ENCODE measurements around the gene AMELX.

DNA sequence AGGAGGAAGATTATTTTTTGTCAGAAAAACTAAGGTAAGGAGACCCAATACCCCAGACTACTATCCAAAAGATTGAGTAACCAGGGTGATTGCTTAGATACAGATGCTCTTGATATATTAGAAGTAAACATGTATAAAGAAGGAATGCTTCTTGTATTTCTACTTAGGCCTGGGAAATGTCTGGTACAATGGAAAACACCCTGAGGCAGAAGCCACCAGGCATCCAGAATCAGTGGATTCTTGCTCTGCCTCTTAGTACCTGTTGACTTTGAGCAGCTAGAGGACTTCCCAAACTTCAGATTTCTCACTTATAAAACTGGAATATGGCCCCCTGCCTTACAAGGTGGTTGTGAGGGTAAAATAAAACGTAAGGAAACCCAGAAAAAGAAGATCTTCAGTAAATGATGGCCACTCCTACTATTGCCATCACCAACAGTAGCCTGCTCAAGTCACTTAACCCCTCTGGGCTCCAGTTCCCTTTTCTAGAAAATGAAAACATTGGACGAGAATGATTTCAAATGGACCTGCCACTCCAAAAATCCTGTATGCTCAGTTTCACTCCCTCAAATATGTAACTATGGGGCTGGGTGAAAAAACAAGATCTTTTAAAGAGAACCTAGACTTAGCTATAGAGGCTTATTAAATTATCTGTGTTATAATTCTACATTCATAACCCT lies 56.6 kb downstream of the AMELX start:
- TF ChIP-seq POLR2A (IDR thresholded peaks at IDR 0.05) (no peak), POLR2AphosphoS5 (IDR thresholded peaks at IDR 0.05) (no peak), EP300 (IDR thresholded peaks at IDR 0.05) (no peak)
- TF ChIP-seq, protein P1, sequence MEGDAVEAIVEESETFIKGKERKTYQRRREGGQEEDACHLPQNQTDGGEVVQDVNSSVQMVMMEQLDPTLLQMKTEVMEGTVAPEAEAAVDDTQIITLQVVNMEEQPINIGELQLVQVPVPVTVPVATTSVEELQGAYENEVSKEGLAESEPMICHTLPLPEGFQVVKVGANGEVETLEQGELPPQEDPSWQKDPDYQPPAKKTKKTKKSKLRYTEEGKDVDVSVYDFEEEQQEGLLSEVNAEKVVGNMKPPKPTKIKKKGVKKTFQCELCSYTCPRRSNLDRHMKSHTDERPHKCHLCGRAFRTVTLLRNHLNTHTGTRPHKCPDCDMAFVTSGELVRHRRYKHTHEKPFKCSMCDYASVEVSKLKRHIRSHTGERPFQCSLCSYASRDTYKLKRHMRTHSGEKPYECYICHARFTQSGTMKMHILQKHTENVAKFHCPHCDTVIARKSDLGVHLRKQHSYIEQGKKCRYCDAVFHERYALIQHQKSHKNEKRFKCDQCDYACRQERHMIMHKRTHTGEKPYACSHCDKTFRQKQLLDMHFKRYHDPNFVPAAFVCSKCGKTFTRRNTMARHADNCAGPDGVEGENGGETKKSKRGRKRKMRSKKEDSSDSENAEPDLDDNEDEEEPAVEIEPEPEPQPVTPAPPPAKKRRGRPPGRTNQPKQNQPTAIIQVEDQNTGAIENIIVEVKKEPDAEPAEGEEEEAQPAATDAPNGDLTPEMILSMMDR (IDR thresholded peaks at IDR 0.05) = no peak

Measured in suprapubic skin (tissue), 4 donors.